ENCODE data around the gene COL18A1. TPM values are rescaled to one million over a fixed set of nuclear protein-coding genes. Genes with fewer than 3 reads are reported as not detected.

Gene COL18A1
- total RNA-seq, 2 experiments from 2014 or later: 8.0 to 8.8 TPM

DNA sequence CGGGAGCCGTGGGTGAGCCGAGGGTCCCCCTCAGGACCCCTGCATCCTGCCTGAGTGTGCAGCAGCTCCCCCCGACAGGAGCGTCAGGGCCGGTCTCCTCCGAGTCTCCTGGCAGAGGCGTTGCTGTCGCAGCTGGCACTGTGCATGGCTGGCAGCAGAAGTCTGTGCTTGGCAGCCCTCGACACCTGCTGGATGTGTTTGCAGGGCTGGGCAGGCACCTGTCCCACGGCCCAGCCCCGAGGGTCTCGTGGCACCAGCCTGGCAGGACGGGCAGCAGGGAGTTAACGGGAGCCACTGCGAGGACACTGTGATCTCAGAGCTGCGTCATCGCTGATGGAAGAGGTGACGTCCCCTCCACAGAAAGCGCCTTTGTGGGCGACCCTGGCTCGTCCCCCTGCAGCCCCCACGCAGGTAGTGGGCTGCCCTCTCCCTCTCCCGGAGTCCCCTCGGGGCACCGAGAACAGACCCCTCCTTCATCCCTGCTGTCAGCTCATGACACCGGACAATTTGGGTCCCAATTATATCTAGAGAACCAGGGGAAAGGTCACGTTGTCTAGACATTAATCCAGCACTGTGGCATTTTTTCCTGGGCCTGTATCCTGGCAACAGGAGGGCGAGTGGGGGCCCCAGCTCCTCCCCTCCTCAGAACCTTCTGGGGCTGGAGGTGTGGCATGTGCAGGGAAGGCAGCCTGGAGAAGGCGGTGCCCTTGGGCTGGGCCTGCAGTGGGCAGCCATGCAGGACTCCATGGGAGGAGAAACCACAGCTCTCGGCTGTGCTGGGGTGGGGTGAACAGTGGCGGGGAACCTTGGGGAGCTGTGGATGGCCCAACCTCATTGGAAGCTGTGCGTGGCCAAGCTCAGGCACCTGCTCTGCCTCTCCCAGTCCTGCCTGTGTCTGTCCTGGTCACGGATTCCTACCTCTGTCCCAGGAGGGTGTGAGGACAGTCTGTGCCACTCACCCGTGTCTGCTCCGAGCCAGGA, 15.4 kb downstream of the COL18A1 start:
- Mint-ChIP-seq H3K4me3 (no peak overlapping the region), H3K9me3 (ENCODE audit: low read depth) (no peaks in the 10 kb centered on the region), H3K27ac (no peak overlapping the region), H3K4me1 (no peaks in the 10 kb centered on the region), H3K36me3 (ENCODE audit: low read depth) (no peaks in the 10 kb centered on the region), H3K27me3 (peaks cover 2% of the 10 kb centered on the region)
- CTCF ChIA-PET: no interaction called here
- intact Hi-C loops (cut with DNase I, micrococcal nuclease): no loop called here
- POLR2A ChIA-PET: no interaction called here
- DNase-seq (no peak), ATAC-seq (no peak)

DNA sequence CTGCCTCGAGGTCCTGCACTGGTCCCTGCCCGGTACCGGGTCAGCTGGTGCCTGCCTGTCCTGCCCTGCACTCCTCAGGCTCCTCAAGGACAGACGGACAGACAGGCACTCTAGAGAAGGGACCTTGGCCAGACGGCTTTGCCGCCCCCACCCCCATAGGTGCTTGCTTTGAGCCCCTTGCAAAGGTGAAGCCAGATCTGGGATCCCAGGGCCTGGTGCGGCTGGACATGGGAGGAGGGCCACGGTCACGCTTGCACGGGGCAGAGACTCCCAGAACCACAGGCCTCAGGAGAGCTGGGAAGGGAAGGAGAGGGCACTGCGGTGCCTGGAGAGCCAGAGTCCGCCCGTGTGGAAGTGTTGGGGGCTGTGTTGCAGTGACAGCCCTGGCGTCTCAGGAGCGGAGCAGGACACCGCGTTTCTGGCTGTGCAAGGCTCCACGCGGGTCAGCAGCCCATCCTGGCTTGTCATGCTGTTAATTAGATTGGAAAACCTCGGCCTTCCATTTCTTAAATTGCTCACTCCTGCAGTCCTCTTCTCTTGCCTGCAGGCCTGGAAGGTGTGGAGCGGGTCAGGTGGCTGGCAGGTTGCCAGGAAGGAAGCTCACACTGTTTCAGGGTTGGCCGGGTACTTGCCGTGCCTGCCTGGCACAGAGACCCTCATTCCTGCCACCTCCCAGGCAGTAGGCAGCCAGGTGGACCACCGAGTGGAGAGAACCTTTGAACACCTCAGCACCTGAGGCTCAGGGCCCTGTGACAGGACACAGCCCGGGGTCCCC, 16.3 kb downstream of the COL18A1 start:
- intact Hi-C loops (cut with DNase I, micrococcal nuclease): no loop called here
- Mint-ChIP-seq H3K9me3 (ENCODE audit: low read depth) (no peaks in the 10 kb centered on the region), H3K4me1 (no peaks in the 10 kb centered on the region), H3K27me3 (peaks cover 2% of the 10 kb centered on the region), H3K27ac (no peak overlapping the region), H3K4me3 (no peak overlapping the region), H3K36me3 (ENCODE audit: low read depth) (no peaks in the 10 kb centered on the region)
- ChIA-PET CTCF (no interaction called here), POLR2A (no interaction called here)
- ATAC-seq (no peak), DNase-seq (no peak)

GRCh38 chr21:45421846-45422775, 17.1 kb downstream of the COL18A1 start:
- ATAC-seq (no peak), DNase-seq (no peak)
- H3K9me3 Mint-ChIP-seq (ENCODE audit: low read depth): no peaks in the 10 kb centered on the region
- intact Hi-C loops (cut with DNase I, micrococcal nuclease): no loop called here
- ChIA-PET CTCF (no interaction called here), POLR2A (no interaction called here)
- peaks cover 2% of the 10 kb centered on the region for H3K27me3 Mint-ChIP-seq
- H3K4me3 Mint-ChIP-seq: no peak overlapping the region
- H3K36me3 Mint-ChIP-seq (ENCODE audit: low read depth): no peaks in the 10 kb centered on the region
- H3K27ac Mint-ChIP-seq: no peak overlapping the region
- H3K4me1 Mint-ChIP-seq: no peaks in the 10 kb centered on the region

GRCh38 chr21:45423201-45423955, 18.4 kb downstream of the COL18A1 start:
- Mint-ChIP-seq H3K36me3 (ENCODE audit: low read depth) (no peaks in the 10 kb centered on the region), H3K9me3 (ENCODE audit: low read depth) (no peaks in the 10 kb centered on the region), H3K27ac (no peak overlapping the region), H3K4me1 (no peaks in the 10 kb centered on the region), H3K27me3 (peaks cover 2% of the 10 kb centered on the region), H3K4me3 (no peak overlapping the region)
- ATAC-seq (no peak), DNase-seq (no peak)
- ChIA-PET POLR2A (no interaction called here), CTCF (interaction anchor here (1.4 kb wide), 1 partner anchor 17 kb away, joined by 3 read pairs; no protein-coding TSS in a partner anchor)
- intact Hi-C loops (cut with DNase I, micrococcal nuclease): no loop called here

DNA sequence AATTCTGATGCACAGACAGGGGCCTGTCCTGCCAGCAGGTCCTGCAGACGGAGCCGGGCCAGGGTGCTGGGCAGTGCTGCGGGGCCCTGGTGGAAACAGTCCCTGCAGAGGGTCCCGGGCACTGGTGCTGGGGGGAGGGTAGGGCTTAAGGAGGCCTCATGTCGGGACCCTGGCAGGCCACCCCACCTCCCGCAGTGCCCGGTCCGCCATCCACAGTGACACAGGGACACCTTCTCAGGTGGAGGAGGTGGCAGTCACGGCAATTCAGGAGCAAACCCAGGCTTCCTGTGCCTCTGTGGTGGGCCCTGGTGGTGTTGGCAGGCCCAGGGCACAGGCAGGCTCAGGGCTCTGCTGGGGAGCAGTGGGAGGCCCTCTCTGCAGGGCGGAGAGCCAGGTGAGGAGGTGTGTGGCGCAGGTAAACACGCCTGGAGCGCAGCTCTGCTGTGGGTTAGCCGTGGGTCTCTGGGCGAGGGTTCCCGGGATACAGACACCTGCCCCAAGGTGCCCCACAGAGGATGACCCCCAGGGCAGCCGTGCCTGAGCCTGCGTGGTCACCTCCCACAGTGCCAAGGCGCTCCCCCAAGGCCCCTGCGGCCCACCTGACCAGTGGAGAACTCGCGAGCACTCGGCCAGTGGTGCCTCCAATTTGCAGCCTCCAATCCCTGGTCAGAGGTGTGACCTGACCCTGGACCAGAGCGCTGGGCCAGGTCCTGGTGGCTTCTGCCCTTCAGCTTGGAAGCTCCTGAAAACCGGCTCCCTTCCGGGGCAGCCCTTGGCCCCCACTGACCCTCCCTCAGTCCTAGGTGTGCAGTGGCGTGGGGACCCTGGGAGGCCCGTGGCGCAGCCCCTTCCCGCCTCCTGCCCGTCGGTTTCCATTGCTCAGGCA, 19.2 kb downstream of the COL18A1 start:
- POLR2A ChIA-PET: no interaction called here
- H3K27me3 Mint-ChIP-seq: no peaks in the 10 kb centered on the region
- no peaks in the 10 kb centered on the region for H3K4me1 Mint-ChIP-seq
- DNase-seq (no peak), ATAC-seq (no peak)
- no peak overlapping the region for H3K4me3 Mint-ChIP-seq
- no peak overlapping the region for H3K27ac Mint-ChIP-seq
- CTCF ChIA-PET: interaction anchor here (0.7 to 1.4 kb wide), 2 partner anchors 14 to 18 kb away, joined by 3 read pairs; no protein-coding TSS in a partner anchor
- no peaks in the 10 kb centered on the region for H3K36me3 Mint-ChIP-seq (ENCODE audit: low read depth)
- intact Hi-C loops (cut with DNase I, micrococcal nuclease): no loop called here
- H3K9me3 Mint-ChIP-seq (ENCODE audit: low read depth): no peaks in the 10 kb centered on the region

DNA sequence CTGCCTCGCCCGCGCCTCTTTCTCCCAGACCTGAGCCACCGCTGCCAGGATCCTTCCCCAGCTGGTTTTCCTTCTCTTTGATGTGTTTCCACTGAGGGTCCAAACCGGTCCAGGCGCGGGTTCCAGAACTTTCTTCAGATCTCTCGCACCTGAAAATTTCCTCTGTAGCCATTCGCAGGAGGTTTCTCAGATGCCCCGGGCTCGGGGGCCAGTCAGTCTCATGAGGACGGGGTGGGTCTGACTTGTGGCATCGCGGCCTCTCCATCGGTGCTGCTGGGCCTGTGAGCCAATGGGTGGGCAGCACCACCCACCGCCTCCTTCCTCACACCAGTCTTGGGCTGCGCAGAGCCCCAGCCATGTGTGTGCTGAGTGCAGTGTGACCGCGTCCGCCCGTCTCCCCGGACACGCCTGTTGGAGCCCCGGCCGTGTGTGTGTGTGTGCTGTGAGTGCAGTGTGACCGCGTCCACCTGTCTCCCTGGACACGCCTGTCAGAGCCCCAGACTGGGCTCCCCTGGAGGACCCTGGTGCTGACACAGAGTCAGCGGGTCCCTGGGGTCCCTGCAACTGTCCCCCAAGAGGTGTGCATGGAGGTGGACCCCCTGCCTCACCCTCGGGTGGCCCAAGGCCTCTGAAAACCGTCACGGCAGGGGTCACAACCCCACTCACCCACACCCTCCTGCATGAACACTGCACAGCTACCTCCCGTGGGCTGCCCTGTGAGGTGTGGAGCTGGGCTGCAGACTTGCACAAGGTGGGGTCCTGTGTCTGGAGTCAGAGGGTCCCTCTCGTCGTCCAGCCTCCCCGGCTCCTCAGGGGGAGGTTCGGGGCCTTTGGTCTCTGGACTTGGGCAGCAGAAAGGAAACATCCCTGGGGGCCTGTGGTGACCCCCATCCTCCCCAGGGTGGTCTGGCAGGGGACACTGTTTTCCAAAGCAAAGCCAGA, 20.2 kb downstream of the COL18A1 start:
- CTCF ChIA-PET: interaction anchor here (0.7 kb wide), 1 partner anchor 13 kb away, joined by 3 read pairs; no protein-coding TSS in a partner anchor
- H3K36me3 Mint-ChIP-seq (ENCODE audit: low read depth): no peaks in the 10 kb centered on the region
- no peak overlapping the region for H3K27ac Mint-ChIP-seq
- ATAC-seq (no peak), DNase-seq (no peak)
- POLR2A ChIA-PET: no interaction called here
- intact Hi-C loops (cut with DNase I, micrococcal nuclease): no loop called here
- no peak overlapping the region for H3K4me3 Mint-ChIP-seq
- no peaks in the 10 kb centered on the region for H3K27me3 Mint-ChIP-seq
- no peaks in the 10 kb centered on the region for H3K9me3 Mint-ChIP-seq (ENCODE audit: low read depth)
- H3K4me1 Mint-ChIP-seq: no peaks in the 10 kb centered on the region

GRCh38 chr21:45427331-45428271, 22.6 kb downstream of the COL18A1 start:
- no peak overlapping the region for H3K27ac Mint-ChIP-seq
- POLR2A ChIA-PET: no interaction called here
- no peaks in the 10 kb centered on the region for H3K36me3 Mint-ChIP-seq (ENCODE audit: low read depth)
- H3K4me1 Mint-ChIP-seq: no peaks in the 10 kb centered on the region
- no peaks in the 10 kb centered on the region for H3K27me3 Mint-ChIP-seq
- H3K4me3 Mint-ChIP-seq: no peak overlapping the region
- ATAC-seq: no peak
- DNase-seq: no peak
- no peaks in the 10 kb centered on the region for H3K9me3 Mint-ChIP-seq (ENCODE audit: low read depth)
- CTCF ChIA-PET: interaction anchor here (0.7 kb wide), 1 partner anchor 283 kb away, joined by 3 read pairs; no protein-coding TSS in a partner anchor
- intact Hi-C loops (cut with DNase I, micrococcal nuclease): no loop called here

DNA sequence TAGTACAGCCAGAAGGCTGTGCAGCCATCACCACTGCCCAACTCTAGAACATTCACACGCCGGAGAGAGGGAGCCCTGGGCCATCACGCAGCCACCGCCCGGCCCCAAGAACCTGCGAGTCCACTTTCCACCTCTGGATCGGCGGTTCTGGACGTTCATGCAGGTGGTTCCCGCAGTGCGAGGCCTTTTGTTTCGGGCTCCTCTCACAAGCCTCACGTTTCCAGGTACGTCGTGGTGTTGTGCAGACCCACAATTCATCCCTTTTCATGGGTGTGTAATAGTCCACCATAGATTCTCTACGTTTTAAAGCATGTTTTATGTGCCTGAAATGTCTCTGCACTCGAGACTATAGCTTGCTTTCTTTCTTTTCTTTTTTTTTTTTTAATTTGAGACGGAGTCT, 23.6 kb downstream of the COL18A1 start:
- Mint-ChIP-seq H3K4me1 (no peaks in the 10 kb centered on the region), H3K27me3 (no peaks in the 10 kb centered on the region)
- intact Hi-C loops (cut with DNase I, micrococcal nuclease): no loop called here

More for the DNA sequence above, 23.6 kb downstream of the COL18A1 start:
- Mint-ChIP-seq H3K27ac (no peak overlapping the region), H3K36me3 (ENCODE audit: low read depth) (no peaks in the 10 kb centered on the region), H3K9me3 (ENCODE audit: low read depth) (no peaks in the 10 kb centered on the region), H3K4me3 (no peak overlapping the region)
- POLR2A ChIA-PET: no interaction called here
- CTCF ChIA-PET: no interaction called here
- DNase-seq: no peak
- ATAC-seq: no peak
